Melanocyte of skin (primary cell): Measurements from ENCODE around the gene ELF1. TPM values are rescaled to one million over a fixed set of nuclear protein-coding genes. Genes with fewer than 3 reads are reported as not detected.

Experiments used
- total RNA-seq, 2 donors: library from RNA; depleted of rRNA; stranded (reverse); fragments of >200 nt; gene quantifications; 2 replicates each; pipeline ENCODE4 v1.2.3, GENCODE V29; 2012

Gene ELF1
- total RNA-seq, result 10 to 100 TPM; 77.9 to 91.5 TPM

GRCh38 chr13:41019011-41019487, at the start of gene ELF1:
Gene ELF1 (minus strand): TSS chr13:41019316. CDS start chr13:40982054, 37,262 bp downstream.

DNA sequence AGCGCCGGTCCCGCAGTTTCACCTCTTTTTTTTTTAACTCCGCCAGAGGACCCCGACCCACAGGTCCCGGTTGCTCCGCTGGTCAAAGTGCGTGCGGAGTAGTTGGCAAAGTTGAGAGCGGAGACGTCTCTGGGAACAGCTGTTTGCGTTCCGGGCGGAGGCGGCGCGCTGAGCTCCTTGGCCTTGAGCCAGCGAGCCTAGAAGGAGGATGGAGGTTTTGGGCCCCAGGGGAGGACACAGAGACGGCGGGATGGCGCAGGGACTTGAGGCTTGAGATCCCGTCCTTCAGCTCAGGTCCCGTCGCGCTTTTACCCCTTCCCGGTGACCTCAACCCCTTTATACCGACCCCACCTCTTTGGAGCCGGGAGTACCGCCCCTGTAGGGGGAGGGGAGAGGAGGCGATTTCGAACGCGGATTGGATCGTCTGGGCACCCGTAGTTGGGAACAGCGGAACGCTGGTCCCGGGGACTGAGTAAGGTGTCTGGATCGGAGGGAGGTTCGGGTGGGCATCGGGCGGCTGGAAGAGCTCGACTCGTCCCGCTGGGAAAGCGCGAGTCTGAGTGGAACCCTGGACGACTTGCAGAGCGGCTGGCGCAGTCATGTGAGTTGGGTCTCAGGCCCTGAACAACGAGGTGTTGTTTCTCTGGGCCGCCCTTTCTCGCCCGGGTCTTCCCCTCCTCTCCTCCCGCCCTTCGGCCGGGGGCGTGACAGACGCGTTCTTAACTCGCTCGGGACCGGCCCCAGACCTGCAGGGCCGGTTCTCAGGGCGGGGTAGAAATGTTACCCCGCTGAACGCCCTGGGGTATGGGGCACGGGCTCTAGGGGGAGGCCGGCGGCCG, 42.2 kb upstream of the ELF1 start, which contains the start of gene WBP4:
WBP4 (plus strand) TSS at position 435 of the 839 bp plus-strand sequence; CDS start at position 600, 165 bp downstream.

Other genes with a start within 250 kb of the ELF1 start
- gene MRPS31, start 248.1 kb downstream of the ELF1 start, total RNA-seq, result 10 to 100 TPM; 16.5 to 22.0 TPM
- gene SLC25A15, start 229.7 kb downstream of the ELF1 start, total RNA-seq, result 10 to 100 TPM; 12.4 to 38.6 TPM
- 1 to 10 TPM; 4.1 to 5.0 TPM for gene WBP4, start 42.2 kb upstream of the ELF1 start, total RNA-seq
- 10 to 100 TPM; 11.4 to 15.0 TPM for gene KBTBD6, start 113.5 kb upstream of the ELF1 start, total RNA-seq
- 1 to 10 TPM; 8.6 to 10.0 TPM for gene KBTBD7, start 175.3 kb upstream of the ELF1 start, total RNA-seq
- gene MTRF1, start 244.3 kb upstream of the ELF1 start, total RNA-seq, result 10 to 100 TPM in 1 of 2 donors, 1 to 10 TPM in 1; 8.3 to 16.7 TPM